Measurements from ENCODE around the gene GLI2. TPM values are rescaled to one million over a fixed set of nuclear protein-coding genes. Genes with fewer than 3 reads are reported as not detected.
A peak's percentile ranks its signal among the peaks of the same experiment; 100 is the strongest.

The GLI2 gene
- total and polyA plus RNA-seq, 2 experiments from 2014 or later, result 53.6 to 57.0 TPM

- no peak overlapping the region for H2AFZ ChIP-seq
- no peaks in the 10 kb centered on the region for H3F3A ChIP-seq (replicated peaks; ENCODE audit: low read depth)
- H3K27me3 ChIP-seq (ENCODE audit: insufficient read depth), result peaks cover 14% of the 10 kb centered on the region; the same call in 1 of the 2 replicates
- TF ChIP-seq EZH2 (IDR thresholded peaks at IDR 0.05; ENCODE audit: low read depth, unreplicated experiment), result no peak
- H3K27ac ChIP-seq (ENCODE audit: low read depth), result no peak overlapping the region
- peaks cover 4% of the 10 kb centered on the region for H3K27me3 Mint-ChIP-seq (ENCODE audit: insufficient read depth, low read depth, poor library complexity)
- H4K20me1 ChIP-seq (replicated peaks; ENCODE audit: insufficient read depth), result no peaks in the 10 kb centered on the region
- no peak overlapping the region for H3K4me3 ChIP-seq
- H3K36me3 Mint-ChIP-seq (ENCODE audit: low read depth), result peaks cover 16% of the 10 kb centered on the region; the same call in 2 of the 3 replicates
- H3K4me2 ChIP-seq, result no peak overlapping the region
- peaks cover 21% of the 10 kb centered on the region; the same call in 1 of the 2 replicates for H3K4me1 ChIP-seq (ENCODE audit: insufficient read depth)
- no peaks in the 10 kb centered on the region for H3K79me2 ChIP-seq (replicated peaks; ENCODE audit: insufficient read depth)
- no peak overlapping the region for H3K27ac Mint-ChIP-seq
- no peaks in the 10 kb centered on the region for H3K36me3 ChIP-seq (ENCODE audit: insufficient read depth)
- H3K9me3 Mint-ChIP-seq, result peaks cover 28% of the 10 kb centered on the region
- H3K9me2 ChIP-seq (ENCODE audit: insufficient read depth), result peaks cover 2% of the 10 kb centered on the region; the same call in 1 of the 2 replicates
- DNase-seq (ENCODE audit: low spot score), result no peak
- H3K4me3 Mint-ChIP-seq, result no peak overlapping the region
- peaks cover 24% of the 10 kb centered on the region for H3K4me1 Mint-ChIP-seq
- no peak for ATAC-seq
Observed at GRCh38 chr2:120726245-120726644, 9.4 kb upstream of the GLI2 start.

DNA sequence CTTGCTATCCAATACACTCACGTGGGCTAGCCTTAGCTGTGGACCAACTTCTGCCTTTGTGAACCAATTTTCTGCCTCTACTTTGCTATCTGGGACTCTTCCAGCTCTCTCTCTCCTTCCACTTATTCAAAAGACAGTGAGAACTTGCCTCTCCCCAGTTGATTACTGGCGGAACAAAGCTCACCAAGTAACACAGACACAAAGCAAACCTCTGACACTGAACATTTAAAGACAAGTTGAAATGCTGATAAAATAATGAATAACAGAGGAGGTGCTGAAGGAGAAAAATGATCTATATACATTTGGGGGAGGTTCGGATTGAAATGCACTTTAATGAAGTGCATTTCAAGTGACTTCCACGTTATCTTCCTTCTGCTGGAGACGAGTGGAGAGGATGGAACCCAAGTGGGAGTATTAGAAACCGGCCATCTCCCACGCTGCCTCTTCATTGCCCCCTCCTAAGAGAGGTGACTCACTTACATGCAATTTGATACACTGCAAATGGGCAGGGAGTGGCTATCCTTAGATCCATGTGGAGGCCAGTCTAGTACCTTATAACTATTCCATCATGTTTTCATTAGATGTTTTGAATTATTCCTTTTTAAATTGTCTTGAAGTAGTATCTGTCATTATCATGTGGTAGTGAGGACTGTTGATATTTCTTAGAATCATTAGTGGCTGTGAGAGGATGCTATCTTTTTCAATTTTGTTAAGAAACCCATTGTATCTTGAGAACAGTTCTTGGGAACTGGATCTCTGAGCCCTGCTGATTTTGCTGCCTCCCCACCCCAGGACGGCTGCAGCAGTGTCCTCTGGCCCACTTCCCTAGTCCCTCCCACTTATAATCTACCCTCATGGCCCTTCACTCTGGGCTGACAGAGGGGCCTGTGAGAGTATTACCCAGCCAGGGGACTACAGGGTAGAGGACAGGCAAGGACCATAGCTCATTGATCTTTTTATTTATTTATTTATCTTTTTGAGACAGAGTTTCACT lies 6.0 kb upstream of the GLI2 start:
- Histone ChIP-seq H3K27ac (ENCODE audit: low read depth) (no peak overlapping the region), H3K36me3 (ENCODE audit: insufficient read depth) (no peaks in the 10 kb centered on the region), H3K4me2 (no peak overlapping the region), H3K9me2 (ENCODE audit: insufficient read depth) (no peaks in the 10 kb centered on the region), H2AFZ (no peak overlapping the region), H4K20me1 (replicated peaks; ENCODE audit: insufficient read depth) (no peaks in the 10 kb centered on the region), H3K27me3 (ENCODE audit: insufficient read depth) (no peaks in the 10 kb centered on the region), H3K4me1 (ENCODE audit: insufficient read depth) (peaks cover 25% of the 10 kb centered on the region), H3F3A (replicated peaks; ENCODE audit: low read depth) (0 out of 2 replicates have a peak, but pooled peaks cover 4% of the 10 kb centered on the region), H3K4me3 (no peak overlapping the region), H3K79me2 (replicated peaks; ENCODE audit: insufficient read depth) (peaks cover 5% of the 10 kb centered on the region; the same call in 1 of the 2 replicates)
- Mint-ChIP-seq H3K36me3 (ENCODE audit: low read depth) (peaks cover 21% of the 10 kb centered on the region), H3K27me3 (ENCODE audit: insufficient read depth, low read depth, poor library complexity) (peaks cover 8% of the 10 kb centered on the region), H3K27ac (no peak overlapping the region), H3K4me3 (no peak overlapping the region), H3K9me3 (peaks cover 21% of the 10 kb centered on the region), H3K4me1 (peaks cover 29% of the 10 kb centered on the region)
- DNase-seq (ENCODE audit: low spot score) (no peak), ATAC-seq (peak; percentile 63)
- TF ChIP-seq CREB1 (CRISPR knock-in tag; IDR thresholded peaks at IDR 0.05; ENCODE audit: low read depth) (no peak), EZH2phosphoT487 (IDR thresholded peaks at IDR 0.05; ENCODE audit: unreplicated experiment) (no peak), EZH2 (IDR thresholded peaks at IDR 0.05; ENCODE audit: low read depth, unreplicated experiment) (no peak), CTCF (conservative IDR thresholded peaks at IDR 0.05; ENCODE audit: low read depth in 2 of 2) (no peak), NANOG (IDR thresholded peaks at IDR 0.05; ENCODE audit: borderline replicate concordance) (no peak), STAT1 (IDR thresholded peaks at IDR 0.05; ENCODE audit: unreplicated experiment) (no peak), JUNB (IDR thresholded peaks at IDR 0.05; ENCODE audit: unreplicated experiment) (no peak), POLR2AphosphoS5 (IDR thresholded peaks at IDR 0.05; ENCODE audit: low read depth) (no peak), ZNF331 (CRISPR knock-in tag; IDR thresholded peaks at IDR 0.05; ENCODE audit: low read depth) (no peak)
- TF ChIP-seq, protein P1, sequence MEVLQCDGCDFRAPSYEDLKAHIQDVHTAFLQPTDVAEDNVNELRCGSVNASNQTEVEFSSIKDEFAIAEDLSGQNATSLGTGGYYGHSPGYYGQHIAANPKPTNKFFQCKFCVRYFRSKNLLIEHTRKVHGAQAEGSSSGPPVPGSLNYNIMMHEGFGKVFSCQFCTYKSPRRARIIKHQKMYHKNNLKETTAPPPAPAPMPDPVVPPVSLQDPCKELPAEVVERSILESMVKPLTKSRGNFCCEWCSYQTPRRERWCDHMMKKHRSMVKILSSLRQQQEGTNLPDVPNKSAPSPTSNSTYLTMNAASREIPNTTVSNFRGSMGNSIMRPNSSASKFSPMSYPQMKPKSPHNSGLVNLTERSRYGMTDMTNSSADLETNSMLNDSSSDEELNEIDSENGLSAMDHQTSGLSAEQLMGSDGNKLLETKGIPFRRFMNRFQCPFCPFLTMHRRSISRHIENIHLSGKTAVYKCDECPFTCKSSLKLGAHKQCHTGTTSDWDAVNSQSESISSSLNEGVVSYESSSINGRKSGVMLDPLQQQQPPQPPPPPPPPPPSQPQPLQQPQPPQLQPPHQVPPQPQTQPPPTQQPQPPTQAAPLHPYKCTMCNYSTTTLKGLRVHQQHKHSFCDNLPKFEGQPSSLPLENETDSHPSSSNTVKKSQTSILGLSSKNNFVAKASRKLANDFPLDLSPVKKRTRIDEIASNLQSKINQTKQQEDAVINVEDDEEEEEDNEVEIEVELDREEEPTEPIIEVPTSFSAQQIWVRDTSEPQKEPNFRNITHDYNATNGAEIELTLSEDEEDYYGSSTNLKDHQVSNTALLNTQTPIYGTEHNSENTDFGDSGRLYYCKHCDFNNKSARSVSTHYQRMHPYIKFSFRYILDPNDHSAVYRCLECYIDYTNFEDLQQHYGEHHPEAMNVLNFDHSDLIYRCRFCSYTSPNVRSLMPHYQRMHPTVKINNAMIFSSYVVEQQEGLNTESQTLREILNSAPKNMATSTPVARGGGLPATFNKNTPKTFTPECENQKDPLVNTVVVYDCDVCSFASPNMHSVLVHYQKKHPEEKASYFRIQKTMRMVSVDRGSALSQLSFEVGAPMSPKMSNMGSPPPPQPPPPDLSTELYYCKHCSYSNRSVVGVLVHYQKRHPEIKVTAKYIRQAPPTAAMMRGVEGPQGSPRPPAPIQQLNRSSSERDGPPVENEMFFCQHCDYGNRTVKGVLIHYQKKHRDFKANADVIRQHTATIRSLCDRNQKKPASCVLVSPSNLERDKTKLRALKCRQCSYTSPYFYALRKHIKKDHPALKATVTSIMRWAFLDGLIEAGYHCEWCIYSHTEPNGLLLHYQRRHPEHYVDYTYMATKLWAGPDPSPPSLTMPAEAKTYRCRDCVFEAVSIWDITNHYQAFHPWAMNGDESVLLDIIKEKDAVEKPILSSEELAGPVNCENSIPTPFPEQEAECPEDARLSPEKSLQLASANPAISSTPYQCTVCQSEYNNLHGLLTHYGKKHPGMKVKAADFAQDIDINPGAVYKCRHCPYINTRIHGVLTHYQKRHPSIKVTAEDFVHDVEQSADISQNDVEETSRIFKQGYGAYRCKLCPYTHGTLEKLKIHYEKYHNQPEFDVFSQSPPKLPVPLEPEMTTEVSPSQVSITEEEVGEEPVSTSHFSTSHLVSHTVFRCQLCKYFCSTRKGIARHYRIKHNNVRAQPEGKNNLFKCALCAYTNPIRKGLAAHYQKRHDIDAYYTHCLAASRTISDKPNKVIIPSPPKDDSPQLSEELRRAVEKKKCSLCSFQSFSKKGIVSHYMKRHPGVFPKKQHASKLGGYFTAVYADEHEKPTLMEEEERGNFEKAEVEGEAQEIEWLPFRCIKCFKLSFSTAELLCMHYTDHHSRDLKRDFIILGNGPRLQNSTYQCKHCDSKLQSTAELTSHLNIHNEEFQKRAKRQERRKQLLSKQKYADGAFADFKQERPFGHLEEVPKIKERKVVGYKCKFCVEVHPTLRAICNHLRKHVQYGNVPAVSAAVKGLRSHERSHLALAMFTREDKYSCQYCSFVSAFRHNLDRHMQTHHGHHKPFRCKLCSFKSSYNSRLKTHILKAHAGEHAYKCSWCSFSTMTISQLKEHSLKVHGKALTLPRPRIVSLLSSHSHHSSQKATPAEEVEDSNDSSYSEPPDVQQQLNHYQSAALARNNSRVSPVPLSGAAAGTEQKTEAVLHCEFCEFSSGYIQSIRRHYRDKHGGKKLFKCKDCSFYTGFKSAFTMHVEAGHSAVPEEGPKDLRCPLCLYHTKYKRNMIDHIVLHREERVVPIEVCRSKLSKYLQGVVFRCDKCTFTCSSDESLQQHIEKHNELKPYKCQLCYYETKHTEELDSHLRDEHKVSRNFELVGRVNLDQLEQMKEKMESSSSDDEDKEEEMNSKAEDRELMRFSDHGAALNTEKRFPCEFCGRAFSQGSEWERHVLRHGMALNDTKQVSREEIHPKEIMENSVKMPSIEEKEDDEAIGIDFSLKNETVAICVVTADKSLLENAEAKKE (CRISPR knock-in tag; IDR thresholded peaks at IDR 0.05), result no peak
- TF ChIP-seq, protein P2, sequence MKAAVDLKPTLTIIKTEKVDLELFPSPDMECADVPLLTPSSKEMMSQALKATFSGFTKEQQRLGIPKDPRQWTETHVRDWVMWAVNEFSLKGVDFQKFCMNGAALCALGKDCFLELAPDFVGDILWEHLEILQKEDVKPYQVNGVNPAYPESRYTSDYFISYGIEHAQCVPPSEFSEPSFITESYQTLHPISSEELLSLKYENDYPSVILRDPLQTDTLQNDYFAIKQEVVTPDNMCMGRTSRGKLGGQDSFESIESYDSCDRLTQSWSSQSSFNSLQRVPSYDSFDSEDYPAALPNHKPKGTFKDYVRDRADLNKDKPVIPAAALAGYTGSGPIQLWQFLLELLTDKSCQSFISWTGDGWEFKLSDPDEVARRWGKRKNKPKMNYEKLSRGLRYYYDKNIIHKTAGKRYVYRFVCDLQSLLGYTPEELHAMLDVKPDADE (IDR thresholded peaks at IDR 0.05), result no peak
